Adrenal gland (tissue), 12 donors: ENCODE results near the gene MARCHF11. TPM values are rescaled to one million over a fixed set of nuclear protein-coding genes. Genes with fewer than 3 reads are reported as not detected.

Experiments
- DNase-seq, 7 donors: peaks; one replicate each; pipeline ENCODE4 v3.0.0-alpha.2; 2019 to 2020
- H3K27ac ChIP-seq, 5 donors: fragments of 200-600 bp; sonication (generic) in 4 of 5; 1 replicate in 3 of 5; 2 replicates in 2 of 5; pipeline versions ENCODE4 v1.5.1 to v1.8.0; 2016 to 2020; ENCODE audit warnings: mild to moderate bottlenecking in 1 of 5
- H3K27me3 ChIP-seq: fragments of 200-600 bp; 2 replicates; pipeline ENCODE4 v1.8.0; 2021
- H3K36me3 ChIP-seq, 2 donors: fragments of 200-600 bp; replicated peaks in 1 of 2; 1 replicate in 1 of 2; 2 replicates in 1 of 2; pipeline versions ENCODE4 v1.5.1 to v1.8.0; 2018 to 2022
- H3K4me1 ChIP-seq, 2 donors: fragments of 200-600 bp; replicated peaks in 1 of 2; 1 replicate in 1 of 2; 2 replicates in 1 of 2; pipeline versions ENCODE4 v1.5.1 to v1.8.0; 2018 to 2021
- H3K4me3 ChIP-seq, 4 donors: fragments of 200-600 bp; sonication (generic) in 3 of 4; one replicate each; pipeline ENCODE4 v1.5.1; 2016 to 2018
- H3K9me3 ChIP-seq, 3 donors: fragments of 200-600 bp; sonication (generic) in 1 of 3; replicated peaks in 1 of 3; 1 replicate in 2 of 3; 2 replicates in 1 of 3; pipeline versions ENCODE4 v1.5.1 to v1.8.0; 2016 to 2021
- POLR2A ChIP-seq, 2 donors: fragments of 450-650 bp; IDR thresholded peaks; one replicate each; pipeline ENCODE4 v1.6.1; 2017; ENCODE audit warnings: antibody characterized with exemption in 2 of 2, mild to moderate bottlenecking in 2 of 2, moderate library complexity in 1 of 2
- WGBS, 4 donors: extraction: QIAGEN DNeasy Blood & Tissue Kit in 2 of 4; methylation state at CpG; one replicate each; pipeline versions ENCODE4 v1.1.5 to v1.1.7; 2013 to 2017; 5-methylcytosine and 5-hydroxymethylcytosine counted together
- intact Hi-C, 2 donors: fragments of 100-400 bp; cut with DNase I; formaldehyde crosslinking; loops; one replicate each; pipeline versions ENCODE4 v1.14.1 to v1.15.0; 2022 to 2023
- polyA plus RNA-seq, 3 donors: library from polyadenylated mRNA; stranded (reverse); fragments of 200-250 nt in 2 of 3; fragments of 350-450 nt in 1 of 3; fragmentation: Illumina TruSeq in 1 of 3; extraction: RNeasy Lipid Tissue Mini Kit (QIAGEN cat#74804) in 1 of 3; gene quantifications; one replicate each; pipeline ENCODE4 v1.2.3, GENCODE V29; 2013 to 2014
- total RNA-seq, 9 donors: library from RNA; depleted of rRNA in 4 of 9; stranded (reverse); fragments of >200 nt in 4 of 9; fragments of 120-200 nt in 1 of 9; fragmentation: NEBNext Ultra II Directional in 1 of 9; extraction: Animal tissue kit (Norgen Biotek cat#: 25700) in 1 of 9; gene quantifications; one replicate each; pipeline versions ENCODE4 v1.1.0 to v1.2.4, GENCODE V29; 2013 to 2023
- TF ChIP-seq, protein P1 (sequence below), 6 experiments: fragments of 450-650 bp in 4 of 6; fragments of 200-600 bp in 2 of 6; sonication (generic) in 1 of 6; IDR thresholded peaks; 1 replicate in 5 of 6; 2 replicates in 1 of 6; pipeline versions ENCODE4 v1.5.1 to v1.8.0; 2016 to 2021; ENCODE audit warnings: antibody characterized with exemption in 6 of 6, mild to moderate bottlenecking in 2 of 6, moderate library complexity in 1 of 6
- donor health status: healthy with polysubstance abuse.
- donor health status: Bipolar disorder and iron deficiency.
- donor health status: DM: yes; HTN: yes; CAD: no.
- donor health status: DM: no; HTN: no; CAD: no.
- donor health status: DM: no; HTN: no; CAD: no.
- donor health status: DM: yes; HTN: yes; CAD: no.

Gene MARCHF11
- total and polyA plus RNA-seq, 12 donors: 0.14 to 3.9 (median 1.0) TPM; not detected in 6

DNA sequence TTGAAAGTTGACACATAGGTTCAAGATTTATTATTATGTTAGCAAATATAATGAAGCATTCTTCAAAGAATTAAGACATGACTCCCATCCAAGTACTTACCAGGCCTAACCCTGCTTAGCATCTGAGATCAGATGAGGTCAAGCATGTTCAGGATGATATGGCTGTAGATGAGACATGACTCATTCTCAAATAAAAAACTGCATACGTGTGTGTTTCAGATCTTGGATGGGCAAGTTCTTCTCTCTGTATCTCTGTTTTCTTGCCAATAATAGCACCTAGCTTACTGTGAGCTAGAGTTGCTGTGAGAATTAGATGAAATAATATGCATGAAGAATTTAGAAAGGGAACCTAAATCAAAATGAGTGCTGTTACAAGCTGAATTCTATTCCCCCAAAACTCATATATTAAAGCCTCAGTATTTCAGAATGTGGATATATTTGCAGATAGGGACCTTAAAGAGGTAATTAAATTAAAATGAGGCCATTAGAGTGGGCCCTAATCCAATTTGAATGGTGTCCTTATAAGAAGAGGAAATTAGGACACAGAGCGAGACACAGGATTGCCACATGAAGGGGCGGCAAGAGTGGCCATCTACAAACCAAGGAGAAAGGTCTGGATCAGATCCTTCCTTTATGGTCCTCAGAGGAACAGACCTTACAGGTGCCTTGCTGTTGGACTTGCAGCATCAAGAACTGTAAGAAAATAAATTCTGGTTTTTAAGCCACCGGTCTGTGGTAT lies 146.2 kb downstream of the MARCHF11 start:
- H3K36me3 ChIP-seq: no peaks in the 10 kb centered on the region
- intact Hi-C loops: no loop called here
- no peak overlapping the region for H3K4me3 ChIP-seq
- H3K27ac ChIP-seq: no peak overlapping the region
- H3K9me3 ChIP-seq: no peaks in the 10 kb centered on the region
- H3K4me1 ChIP-seq: no peaks in the 10 kb centered on the region
- 83 to 91% (median 89%) methylated on average over 4 of the region's 4 CpGs for WGBS, 4 donors
- no peak for DNase-seq
- no peaks in the 10 kb centered on the region for H3K27me3 ChIP-seq
- TF ChIP-seq POLR2A (IDR thresholded peaks at IDR 0.05): no peak
- TF ChIP-seq, protein P1, sequence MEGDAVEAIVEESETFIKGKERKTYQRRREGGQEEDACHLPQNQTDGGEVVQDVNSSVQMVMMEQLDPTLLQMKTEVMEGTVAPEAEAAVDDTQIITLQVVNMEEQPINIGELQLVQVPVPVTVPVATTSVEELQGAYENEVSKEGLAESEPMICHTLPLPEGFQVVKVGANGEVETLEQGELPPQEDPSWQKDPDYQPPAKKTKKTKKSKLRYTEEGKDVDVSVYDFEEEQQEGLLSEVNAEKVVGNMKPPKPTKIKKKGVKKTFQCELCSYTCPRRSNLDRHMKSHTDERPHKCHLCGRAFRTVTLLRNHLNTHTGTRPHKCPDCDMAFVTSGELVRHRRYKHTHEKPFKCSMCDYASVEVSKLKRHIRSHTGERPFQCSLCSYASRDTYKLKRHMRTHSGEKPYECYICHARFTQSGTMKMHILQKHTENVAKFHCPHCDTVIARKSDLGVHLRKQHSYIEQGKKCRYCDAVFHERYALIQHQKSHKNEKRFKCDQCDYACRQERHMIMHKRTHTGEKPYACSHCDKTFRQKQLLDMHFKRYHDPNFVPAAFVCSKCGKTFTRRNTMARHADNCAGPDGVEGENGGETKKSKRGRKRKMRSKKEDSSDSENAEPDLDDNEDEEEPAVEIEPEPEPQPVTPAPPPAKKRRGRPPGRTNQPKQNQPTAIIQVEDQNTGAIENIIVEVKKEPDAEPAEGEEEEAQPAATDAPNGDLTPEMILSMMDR (IDR thresholded peaks at IDR 0.05): no peak

DNA sequence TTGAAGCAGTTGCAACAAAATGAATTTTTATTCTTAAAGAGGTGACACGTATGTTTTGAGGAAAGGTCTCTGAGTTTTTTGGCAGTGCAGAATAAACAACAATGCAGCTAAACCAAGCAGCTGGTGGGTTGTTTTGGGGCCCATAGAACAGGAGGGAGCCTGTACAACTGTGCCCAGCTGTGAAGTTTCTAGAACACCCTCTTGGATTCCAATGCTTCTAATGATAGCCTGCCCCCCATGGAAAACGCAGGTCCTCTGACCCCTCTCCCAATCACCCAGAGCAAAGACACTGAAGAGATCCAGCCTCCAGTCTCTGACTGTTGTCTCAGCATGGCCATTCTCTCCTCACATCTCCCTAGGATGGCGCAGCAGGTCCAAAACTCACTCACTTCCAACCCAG lies 150.9 kb downstream of the MARCHF11 start:
- Histone ChIP-seq H3K36me3 (no peaks in the 10 kb centered on the region), H3K9me3 (no peaks in the 10 kb centered on the region), H3K27me3 (no peaks in the 10 kb centered on the region), H3K4me3 (no peak overlapping the region), H3K27ac (no peak overlapping the region), H3K4me1 (no peaks in the 10 kb centered on the region)
- intact Hi-C loops: no loop called here
- TF ChIP-seq POLR2A (IDR thresholded peaks at IDR 0.05): no peak
- TF ChIP-seq, protein P1 (IDR thresholded peaks at IDR 0.05): no peak
- DNase-seq: no peak
- 66 to 92% (median 84%) methylated on average over 3 of the region's 3 CpGs for WGBS, 4 donors

DNA sequence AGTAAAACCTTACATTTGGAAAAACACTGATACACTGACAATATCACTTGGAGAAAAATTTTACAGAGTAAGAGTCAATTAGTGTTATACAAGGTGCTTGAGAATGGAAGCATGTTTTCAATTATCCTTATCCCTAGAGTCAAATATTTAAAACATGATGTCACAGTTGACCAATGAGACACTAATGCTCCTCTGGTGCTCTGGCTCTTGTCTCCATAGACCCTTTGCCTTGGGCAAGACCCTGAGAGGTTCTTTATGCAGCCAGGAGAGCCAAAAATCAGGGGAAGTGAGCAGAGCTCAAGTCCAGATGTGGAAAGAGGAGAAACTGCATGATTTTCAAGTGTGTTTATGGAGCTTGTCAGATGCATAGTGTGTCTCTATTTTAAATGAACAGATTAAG lies 153.9 kb downstream of the MARCHF11 start:
- no peak for DNase-seq
- H3K36me3 ChIP-seq: no peaks in the 10 kb centered on the region
- H3K4me3 ChIP-seq: no peak overlapping the region
- intact Hi-C loops: no loop called here
- TF ChIP-seq, protein P1 (IDR thresholded peaks at IDR 0.05): no peak
- TF ChIP-seq POLR2A (IDR thresholded peaks at IDR 0.05): no peak
- H3K9me3 ChIP-seq: no peaks in the 10 kb centered on the region
- no peak overlapping the region for H3K27ac ChIP-seq
- no peaks in the 10 kb centered on the region for H3K27me3 ChIP-seq
- no peaks in the 10 kb centered on the region for H3K4me1 ChIP-seq

DNA sequence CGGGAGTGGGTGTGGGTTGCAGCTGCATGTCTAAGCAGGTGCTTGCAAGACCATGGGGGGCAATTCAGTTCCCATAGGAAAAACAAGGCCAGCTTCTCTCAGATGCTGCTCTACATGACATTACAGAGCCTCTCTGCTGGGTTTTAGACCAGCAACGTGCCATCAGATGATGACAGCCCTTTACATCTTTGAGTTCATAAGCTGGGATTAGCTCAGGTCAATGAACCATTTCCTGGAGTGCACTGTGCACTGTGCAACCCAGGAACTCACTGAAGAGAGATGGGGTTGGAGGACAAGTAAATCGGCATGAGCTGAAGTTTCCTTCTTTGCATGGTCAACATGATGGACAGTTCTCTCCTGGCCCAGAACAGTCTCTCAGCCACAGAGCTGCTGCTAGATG lies 160.6 kb downstream of the MARCHF11 start:
- no peak overlapping the region for H3K27ac ChIP-seq
- H3K36me3 ChIP-seq: no peaks in the 10 kb centered on the region
- intact Hi-C loops: no loop called here
- TF ChIP-seq, protein P1 (IDR thresholded peaks at IDR 0.05): no peak
- no peak for TF ChIP-seq POLR2A (IDR thresholded peaks at IDR 0.05)
- H3K4me3 ChIP-seq: no peak overlapping the region
- 74 to 82% (median 80%) methylated on average over 3 of the region's 3 CpGs for WGBS, 4 donors
- DNase-seq: no peak
- no peaks in the 10 kb centered on the region for H3K9me3 ChIP-seq
- no peaks in the 10 kb centered on the region for H3K27me3 ChIP-seq
- H3K4me1 ChIP-seq: no peaks in the 10 kb centered on the region
